ENCODE data around the gene IRX3.

GRCh38 chr16:54286090-54286365 is 559 bp downstream of the IRX3 start:
- TF ChIP-seq CTCF (conservative IDR thresholded peaks at IDR 0.05; ENCODE audit: low read depth, low read length) (no peak), EZH2phosphoT487 (IDR thresholded peaks at IDR 0.05; ENCODE audit: borderline replicate concordance, low read length) (no peak)
